22Rv1 (cell line): Measurements from ENCODE around the gene NPTXR.

Source experiments
- H3K27ac ChIP-seq: fragments of 450-650 bp; 2 replicates; pipeline ENCODE4 v1.5.1; 2017
- ZFX ChIP-seq: fragments of 450-650 bp; IDR thresholded peaks from 2 replicates; pipeline ENCODE4 v1.6.1; 2017; ENCODE audit warnings: antibody characterized with exemption, borderline replicate concordance
- TF ChIP-seq, protein P1 (sequence below): fragments of 450-650 bp; IDR thresholded peaks from 2 replicates; pipeline ENCODE4 v1.5.1; 2017; ENCODE audit warnings: mild to moderate bottlenecking

The NPTXR gene

DNA sequence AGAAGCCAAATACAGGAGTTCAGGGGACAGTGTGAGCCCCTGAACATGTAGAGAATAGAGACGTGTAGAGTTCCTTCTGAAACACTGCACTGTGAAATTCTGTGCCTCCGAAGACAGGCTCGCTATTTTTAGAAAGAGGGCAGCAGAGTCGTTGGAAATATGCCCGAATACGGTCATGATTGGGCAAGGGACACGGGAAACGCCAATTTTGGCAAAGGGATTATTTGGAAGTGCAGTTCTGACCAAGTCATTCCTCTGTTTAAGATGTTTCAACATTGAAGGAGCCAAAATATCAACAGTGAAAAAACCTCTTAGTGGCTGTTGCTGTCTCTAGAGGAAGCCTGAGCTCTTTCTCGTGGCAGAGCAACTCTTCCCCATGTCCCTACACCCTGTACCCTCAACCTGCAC is 37.6 kb upstream of the NPTXR start:
- TF ChIP-seq ZFX = no peak
- TF ChIP-seq, protein P1, sequence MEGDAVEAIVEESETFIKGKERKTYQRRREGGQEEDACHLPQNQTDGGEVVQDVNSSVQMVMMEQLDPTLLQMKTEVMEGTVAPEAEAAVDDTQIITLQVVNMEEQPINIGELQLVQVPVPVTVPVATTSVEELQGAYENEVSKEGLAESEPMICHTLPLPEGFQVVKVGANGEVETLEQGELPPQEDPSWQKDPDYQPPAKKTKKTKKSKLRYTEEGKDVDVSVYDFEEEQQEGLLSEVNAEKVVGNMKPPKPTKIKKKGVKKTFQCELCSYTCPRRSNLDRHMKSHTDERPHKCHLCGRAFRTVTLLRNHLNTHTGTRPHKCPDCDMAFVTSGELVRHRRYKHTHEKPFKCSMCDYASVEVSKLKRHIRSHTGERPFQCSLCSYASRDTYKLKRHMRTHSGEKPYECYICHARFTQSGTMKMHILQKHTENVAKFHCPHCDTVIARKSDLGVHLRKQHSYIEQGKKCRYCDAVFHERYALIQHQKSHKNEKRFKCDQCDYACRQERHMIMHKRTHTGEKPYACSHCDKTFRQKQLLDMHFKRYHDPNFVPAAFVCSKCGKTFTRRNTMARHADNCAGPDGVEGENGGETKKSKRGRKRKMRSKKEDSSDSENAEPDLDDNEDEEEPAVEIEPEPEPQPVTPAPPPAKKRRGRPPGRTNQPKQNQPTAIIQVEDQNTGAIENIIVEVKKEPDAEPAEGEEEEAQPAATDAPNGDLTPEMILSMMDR = peak; percentile 14; the same call in 1 of the 2 replicates
- H3K27ac ChIP-seq = no peak overlapping the region

DNA sequence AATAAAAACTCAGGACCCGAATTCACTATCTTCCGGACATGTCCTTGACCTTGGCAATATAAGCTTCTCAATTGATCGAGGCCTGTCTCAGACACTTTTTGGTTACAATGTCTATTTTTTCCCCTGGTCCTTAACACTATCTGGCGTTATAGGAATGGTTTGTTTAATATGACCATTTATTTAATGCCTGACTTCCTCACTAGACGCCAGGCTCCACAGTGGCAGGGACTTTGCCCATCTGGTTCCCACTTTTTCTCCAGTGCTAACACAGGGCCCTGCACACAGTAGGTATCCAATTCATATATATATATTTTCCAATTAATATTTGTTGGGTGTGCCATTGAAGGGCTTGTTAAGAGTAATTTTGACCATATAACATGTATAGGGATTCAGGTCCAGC is 36.1 kb upstream of the NPTXR start:
- TF ChIP-seq ZFX = no peak
- TF ChIP-seq, protein P1 = no peak
- H3K27ac ChIP-seq = no peak overlapping the region

DNA sequence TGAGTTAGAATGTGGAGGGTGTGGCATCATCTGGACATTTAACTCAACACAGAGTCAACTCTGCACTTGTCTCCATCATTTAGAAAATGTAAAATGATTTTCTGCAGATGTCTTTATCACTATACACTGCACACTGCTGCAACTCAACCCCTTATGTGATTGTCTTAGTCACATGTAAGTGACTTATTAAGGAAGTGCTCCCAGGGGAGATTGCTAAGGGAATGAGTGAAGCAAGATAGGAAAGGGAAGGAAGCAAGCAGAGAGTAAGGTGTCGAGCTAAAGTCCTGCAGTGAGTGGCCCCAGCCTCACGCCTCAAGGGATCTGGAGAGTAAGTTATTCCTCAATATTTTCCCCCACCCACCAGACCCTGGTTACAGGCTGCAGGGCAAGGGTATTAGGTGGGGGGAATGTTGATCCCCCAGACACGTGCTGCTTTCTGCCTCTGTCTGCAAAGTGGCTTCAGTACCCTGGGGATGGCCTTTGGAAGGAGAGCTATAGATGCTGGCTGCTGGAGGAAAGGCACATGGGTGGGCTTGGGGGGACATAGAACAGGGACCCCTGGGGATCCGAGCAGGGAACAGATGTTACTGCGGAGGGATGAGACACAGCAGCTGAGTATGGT is 35.4 kb upstream of the NPTXR start:
- TF ChIP-seq, protein P1 = no peak
- no peak for TF ChIP-seq ZFX
- no peak overlapping the region for H3K27ac ChIP-seq

DNA sequence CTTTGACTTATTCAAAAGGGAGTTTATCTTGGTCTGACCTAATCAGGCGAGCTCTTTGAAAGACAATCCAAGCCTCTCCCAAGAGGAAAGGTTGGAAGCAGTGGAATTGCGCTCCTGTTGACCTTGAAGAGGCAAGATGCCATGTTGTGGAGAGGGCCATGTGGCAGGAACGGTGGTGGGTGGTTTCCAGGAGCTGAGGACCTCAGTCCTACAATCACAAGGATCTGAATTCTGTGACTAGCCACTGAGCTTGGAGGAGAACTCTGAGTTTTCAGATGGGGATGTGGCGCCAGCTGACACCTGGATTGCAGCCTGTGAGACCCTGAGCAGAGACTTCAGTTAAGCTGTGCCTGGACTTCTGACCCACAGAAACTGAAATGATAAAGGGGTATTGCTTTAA is 34.2 kb upstream of the NPTXR start:
- no peak for TF ChIP-seq ZFX
- TF ChIP-seq, protein P1 = no peak

DNA sequence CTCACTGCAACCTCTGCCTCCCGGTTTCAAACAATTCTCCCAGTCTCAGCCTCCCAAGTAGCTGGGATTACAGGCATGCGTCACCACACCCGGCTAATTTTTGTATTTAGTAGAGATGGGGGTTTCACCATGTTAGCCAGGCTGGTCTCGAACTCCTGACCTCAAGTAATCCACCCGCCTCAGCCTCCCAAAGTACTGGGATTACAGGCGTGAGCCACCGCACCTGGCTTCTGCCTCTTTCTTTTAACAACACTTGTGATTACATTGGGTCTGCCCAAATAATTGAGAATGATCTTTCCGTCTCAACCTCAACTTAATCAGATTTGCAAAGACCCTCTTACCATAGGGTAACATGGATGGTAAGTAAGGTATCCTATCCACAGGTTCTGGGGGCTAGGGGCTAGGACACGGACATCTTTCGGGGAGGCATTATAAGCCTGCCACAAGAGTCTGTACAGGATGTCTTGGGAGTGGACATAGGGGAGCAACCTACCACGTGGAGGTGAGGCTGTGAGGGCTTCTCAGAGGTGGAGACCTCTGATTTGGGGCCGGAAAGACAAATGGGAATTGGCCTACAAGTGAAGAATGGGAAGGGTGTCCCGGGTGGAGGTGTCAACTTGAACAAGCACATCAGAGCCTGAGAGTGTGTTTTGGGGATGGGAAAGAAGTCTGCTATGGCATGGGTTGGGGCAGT is 30.8 kb upstream of the NPTXR start:
- TF ChIP-seq, protein P1 = no peak
- TF ChIP-seq ZFX = no peak
- H3K27ac ChIP-seq = no peak overlapping the region

More for the DNA sequence above, 34.2 kb upstream of the NPTXR start:
- no peak overlapping the region for H3K27ac ChIP-seq

DNA sequence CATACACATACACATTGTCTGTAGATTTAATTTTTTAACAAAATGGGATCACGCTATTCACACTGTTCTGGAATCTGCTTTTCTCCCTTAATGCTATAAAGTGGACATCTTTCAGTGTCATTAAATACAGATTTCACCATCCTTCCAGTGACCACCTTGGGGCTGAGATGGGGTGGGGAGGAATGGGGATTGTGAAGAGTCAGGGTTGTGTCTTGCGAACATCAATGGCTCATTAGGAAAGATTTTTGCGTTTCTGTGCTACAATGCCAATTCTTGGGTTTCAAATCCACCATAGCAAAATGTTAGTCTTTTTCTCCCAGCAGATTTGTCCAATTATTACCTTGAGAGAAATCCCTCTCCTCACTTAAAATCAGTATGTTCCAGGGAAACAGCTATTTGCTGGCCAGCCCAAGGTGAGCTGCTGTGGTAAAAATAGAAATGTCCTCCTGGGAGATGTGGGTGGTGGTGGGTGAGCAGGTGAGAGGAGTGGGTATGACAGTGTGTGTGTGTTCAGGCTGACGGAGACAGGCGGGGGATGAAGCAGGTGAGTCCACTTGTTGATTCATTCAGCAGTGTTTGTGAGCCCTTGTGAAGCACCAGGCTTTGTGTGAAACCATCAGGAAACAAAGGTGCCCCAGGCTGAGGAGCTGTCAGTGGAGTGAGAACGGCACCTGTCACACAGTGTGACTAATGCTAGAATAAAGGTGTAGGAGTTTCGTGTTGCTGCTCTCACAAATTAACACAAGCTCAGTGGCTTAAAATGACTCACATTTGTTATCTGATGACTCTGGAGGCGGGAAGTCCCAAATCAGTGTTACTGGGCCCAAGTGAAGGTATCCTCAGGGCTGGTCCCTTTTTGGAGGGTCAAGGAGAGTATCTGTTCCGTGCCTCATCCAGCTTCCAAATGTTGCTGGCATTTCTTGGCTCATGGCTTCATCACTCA is 29.9 kb upstream of the NPTXR start:
- H3K27ac ChIP-seq = no peak overlapping the region
- TF ChIP-seq, protein P1 = no peak
- TF ChIP-seq ZFX = no peak
